Chondrocyte (in vitro differentiated cells): ENCODE measurements around the gene TMTC1. TPM values are rescaled to one million over a fixed set of nuclear protein-coding genes. Genes with fewer than 3 reads are reported as not detected.

Source experiments
- DNase-seq: peaks from one replicate; pipeline ENCODE4 v3.0.0; 2021; ENCODE audit warnings: mixed read lengths, low spot score
- H3K27ac Mint-ChIP-seq: one replicate; pipeline ENCODE4 v1.8.0; 2021; ENCODE audit warnings: mild to moderate bottlenecking, moderate library complexity, mixed read lengths; ENCODE audit not compliant: unreplicated experiment
- H3K27me3 Mint-ChIP-seq: 2 replicates; pipeline ENCODE4 v1.8.0; 2021; ENCODE audit warnings: low read depth, mixed read lengths
- H3K36me3 Mint-ChIP-seq: 2 replicates; pipeline ENCODE4 v1.8.0; 2021; ENCODE audit warnings: low read depth, mixed read lengths
- H3K4me1 Mint-ChIP-seq: 2 replicates; pipeline ENCODE4 v1.8.0; 2021; ENCODE audit warnings: low read depth, mild to moderate bottlenecking, mixed read lengths
- H3K4me3 Mint-ChIP-seq: one replicate; pipeline ENCODE4 v1.8.0; 2021; ENCODE audit warnings: mild to moderate bottlenecking, moderate library complexity, mixed read lengths; ENCODE audit not compliant: unreplicated experiment
- H3K9me3 Mint-ChIP-seq: 2 replicates; pipeline ENCODE4 v1.8.0; 2021; ENCODE audit warnings: low read depth, mixed read lengths
- CTCF ChIP-seq: fragments of 200-600 bp; sonication (generic); IDR thresholded peaks from 2 replicates; pipeline ENCODE4 v1.5.0; 2021; ENCODE audit warnings: antibody characterized with exemption, mild to moderate bottlenecking, moderate library complexity
- total RNA-seq: library from RNA; stranded (reverse); gene quantifications from 3 replicates; pipeline ENCODE4 v1.2.1, GENCODE V29; 2021

TMTC1 gene
- total RNA-seq, 1 donor from 2014 or later: 25.2 TPM

- H3K4me3 Mint-ChIP-seq: no peak overlapping the region
- peaks cover 15% of the 10 kb centered on the region for H3K4me1 Mint-ChIP-seq
- H3K27me3 Mint-ChIP-seq: no peaks in the 10 kb centered on the region
- H3K36me3 Mint-ChIP-seq: peaks cover 20% of the 10 kb centered on the region
- TF ChIP-seq CTCF: no peak
- no peak for DNase-seq
- no peak overlapping the region for H3K27ac Mint-ChIP-seq
- H3K9me3 Mint-ChIP-seq: peaks cover 4% of the 10 kb centered on the region
Measured at GRCh38 chr12:29756741-29757390, 26.9 kb downstream of the TMTC1 start.

DNA sequence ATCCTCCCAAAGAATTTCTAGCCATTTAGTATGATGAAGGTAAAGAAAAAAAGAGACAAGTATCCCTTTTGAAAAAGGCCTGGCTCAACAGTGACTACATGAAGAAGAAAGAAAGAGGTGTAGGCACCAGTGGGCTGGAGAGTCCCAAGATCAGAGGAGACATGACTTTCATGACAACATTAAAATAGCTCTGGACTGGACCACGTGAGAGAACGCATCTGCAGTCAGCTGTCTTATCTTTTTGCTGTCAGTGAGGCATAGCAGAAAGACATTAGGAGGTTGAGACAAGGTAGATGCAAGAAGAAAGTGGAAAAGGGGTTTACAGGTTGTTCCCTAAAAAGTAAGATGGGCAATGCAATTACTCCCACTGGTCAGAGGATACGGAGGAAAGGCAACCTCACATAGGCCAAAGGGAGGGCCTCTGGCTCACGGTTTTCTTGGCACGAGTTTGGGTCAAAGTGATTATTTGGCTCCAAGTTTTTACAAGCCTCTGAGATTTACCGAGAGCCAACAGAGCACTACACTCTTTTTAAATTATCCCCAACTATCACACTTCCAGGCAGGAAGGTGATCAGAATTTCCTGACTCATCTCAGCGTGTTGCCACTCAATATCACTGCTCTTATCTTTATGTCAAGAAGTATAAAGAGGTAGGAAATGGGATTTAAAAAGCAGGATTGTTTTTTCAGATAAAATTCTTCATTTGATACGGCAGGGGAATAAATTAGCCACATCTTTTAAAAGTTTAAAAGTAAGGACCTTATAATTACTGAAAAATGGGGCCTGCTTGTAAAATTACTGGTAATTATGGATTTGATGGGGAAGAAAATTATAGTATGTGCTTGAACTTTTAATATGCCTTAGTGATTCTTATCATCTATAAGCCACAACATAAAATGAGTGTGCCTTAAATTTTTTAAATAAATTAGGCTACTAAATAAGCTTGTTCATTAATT is 29.2 kb downstream of the TMTC1 start:
- DNase-seq: no peak
- peaks cover 15% of the 10 kb centered on the region for H3K4me1 Mint-ChIP-seq
- peaks cover 26% of the 10 kb centered on the region for H3K36me3 Mint-ChIP-seq
- H3K4me3 Mint-ChIP-seq: no peak overlapping the region
- H3K9me3 Mint-ChIP-seq: peaks cover 4% of the 10 kb centered on the region
- no peak overlapping the region for H3K27ac Mint-ChIP-seq
- H3K27me3 Mint-ChIP-seq: no peaks in the 10 kb centered on the region
- no peak for TF ChIP-seq CTCF

GRCh38 chr12:29752121-29752520 is 31.6 kb downstream of the TMTC1 start:
- H3K27me3 Mint-ChIP-seq: no peaks in the 10 kb centered on the region
- peaks cover 27% of the 10 kb centered on the region for H3K36me3 Mint-ChIP-seq
- no peak for DNase-seq
- no peak overlapping the region for H3K27ac Mint-ChIP-seq
- peaks cover 7% of the 10 kb centered on the region for H3K4me1 Mint-ChIP-seq
- no peak overlapping the region for H3K4me3 Mint-ChIP-seq
- H3K9me3 Mint-ChIP-seq: no peaks in the 10 kb centered on the region
- no peak for TF ChIP-seq CTCF

- H3K36me3 Mint-ChIP-seq: peaks cover 27% of the 10 kb centered on the region
- H3K27me3 Mint-ChIP-seq: no peaks in the 10 kb centered on the region
- DNase-seq: no peak
- no peak for TF ChIP-seq CTCF
- H3K4me1 Mint-ChIP-seq: peaks cover 3% of the 10 kb centered on the region
- H3K9me3 Mint-ChIP-seq: no peaks in the 10 kb centered on the region
- H3K4me3 Mint-ChIP-seq: no peak overlapping the region
- H3K27ac Mint-ChIP-seq: no peak overlapping the region
Measured at GRCh38 chr12:29751676-29752075, 32.1 kb downstream of the TMTC1 start.

DNA sequence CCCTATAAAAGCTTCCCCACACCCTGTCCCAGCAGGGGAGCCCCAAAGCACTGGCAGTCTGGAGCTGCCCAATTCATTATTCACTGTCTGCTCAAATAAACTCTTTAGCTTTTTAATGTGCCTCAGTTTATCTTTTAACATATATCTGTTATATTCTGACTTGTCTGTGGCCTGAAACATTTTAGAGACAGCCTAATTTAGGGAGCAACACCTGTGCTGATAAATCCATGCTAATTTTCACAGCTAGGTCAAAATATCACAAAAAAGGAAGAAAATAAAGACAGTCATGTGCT is 32.9 kb downstream of the TMTC1 start:
- H3K36me3 Mint-ChIP-seq: peaks cover 27% of the 10 kb centered on the region
- no peaks in the 10 kb centered on the region for H3K4me1 Mint-ChIP-seq
- H3K27me3 Mint-ChIP-seq: no peaks in the 10 kb centered on the region
- H3K27ac Mint-ChIP-seq: no peak overlapping the region
- TF ChIP-seq CTCF: no peak
- no peak for DNase-seq
- no peak overlapping the region for H3K4me3 Mint-ChIP-seq
- H3K9me3 Mint-ChIP-seq: no peaks in the 10 kb centered on the region
